HL-60/S4 (cell line): ENCODE data around the gene VPS4A.
"Not testable (repeated sequence)": the region's sequence is repeated elsewhere in the genome, so short reads cannot be mapped to it uniquely, and the experiment has no call there.

Source experiments
- in situ Hi-C: fragments of 300-500 bp; cut with MboI; formaldehyde crosslinking; loops from 2 replicates; pipeline ENCODE4 v1.14.3; 2022; ENCODE audit warnings: low sequenced_read_pairs

Gene VPS4A

DNA sequence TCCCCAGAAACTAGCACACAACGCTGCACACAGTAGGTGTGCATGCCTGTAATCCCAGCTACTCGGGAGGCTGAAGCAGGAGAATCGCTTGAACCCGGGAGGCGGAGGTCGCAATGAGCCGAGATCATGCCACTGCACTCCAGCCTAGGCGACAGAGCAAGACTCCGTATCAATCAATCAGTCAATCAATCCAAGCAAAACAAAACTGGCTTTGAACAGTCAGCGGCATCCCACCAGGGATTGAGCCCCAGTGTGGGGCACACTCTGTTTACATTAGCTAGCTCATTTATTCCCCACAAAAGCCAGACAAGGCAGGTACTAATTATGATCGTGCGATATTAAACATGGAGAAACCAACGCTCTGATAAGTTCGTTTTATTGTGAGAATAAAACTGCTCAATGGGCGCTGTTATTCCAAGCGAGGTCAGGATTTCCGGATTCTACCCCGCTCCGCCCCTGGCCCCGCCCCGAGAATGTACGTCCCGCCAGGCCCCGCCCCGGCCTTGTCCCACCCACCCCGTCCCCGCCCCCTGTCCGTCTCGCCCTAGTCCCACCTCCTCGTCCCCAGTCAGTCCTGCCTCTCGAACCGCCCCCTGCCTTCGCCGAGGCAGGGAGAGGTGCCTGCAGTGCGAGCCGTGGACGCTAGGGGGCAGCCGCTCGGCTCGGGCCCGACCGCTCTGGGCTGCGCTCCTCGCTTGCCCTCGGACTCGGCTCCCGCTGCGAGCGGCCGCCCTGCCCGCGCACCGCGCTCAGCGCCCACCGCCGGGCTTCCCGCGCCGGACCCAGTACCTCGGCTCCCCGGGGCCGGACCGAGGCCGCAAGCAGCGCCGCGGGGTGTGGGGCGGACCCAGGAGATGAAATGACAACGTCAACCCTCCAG, at the start of gene VPS4A:
Gene VPS4A, plus strand, starts transcription at position 698 of the 880 bp plus-strand sequence. Its CDS starts 162 bp downstream, at position 860.
- in situ Hi-C loops = no loop called here

DNA sequence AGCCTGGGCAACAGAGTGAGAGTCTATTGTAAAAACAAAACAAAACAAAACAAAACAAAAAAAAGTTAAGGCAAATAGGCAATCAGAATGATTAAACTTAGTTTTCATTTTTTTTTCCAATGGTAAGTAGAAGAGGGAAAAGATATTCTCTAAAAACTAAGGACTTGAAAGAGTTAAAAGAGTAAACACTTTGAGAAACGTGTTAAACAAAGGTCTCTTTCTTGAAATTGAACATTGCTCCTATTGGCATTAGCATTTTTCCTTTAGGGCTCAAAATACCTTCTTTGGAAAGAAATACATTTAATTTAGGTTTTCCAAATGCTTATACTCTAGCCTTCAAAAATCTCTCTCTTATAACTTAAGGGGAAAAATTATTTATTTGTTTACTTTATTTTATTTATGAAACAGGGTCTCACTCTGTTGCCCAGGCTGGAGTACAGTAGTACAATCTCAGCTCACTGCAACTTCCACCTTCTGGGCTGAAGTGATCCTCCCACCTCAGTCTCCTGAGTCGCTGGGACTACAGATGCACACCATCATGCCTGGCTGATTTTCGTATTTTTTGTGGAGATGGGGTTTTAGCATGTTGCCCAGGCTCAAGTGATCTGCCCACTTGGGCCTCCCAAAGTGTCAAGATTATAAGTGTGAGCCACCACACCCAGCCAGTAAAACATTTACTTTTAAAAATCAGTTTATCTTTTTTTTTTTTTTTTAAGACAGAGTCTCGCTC, 44.7 kb upstream of the VPS4A start:
- in situ Hi-C loops = no loop called here

DNA sequence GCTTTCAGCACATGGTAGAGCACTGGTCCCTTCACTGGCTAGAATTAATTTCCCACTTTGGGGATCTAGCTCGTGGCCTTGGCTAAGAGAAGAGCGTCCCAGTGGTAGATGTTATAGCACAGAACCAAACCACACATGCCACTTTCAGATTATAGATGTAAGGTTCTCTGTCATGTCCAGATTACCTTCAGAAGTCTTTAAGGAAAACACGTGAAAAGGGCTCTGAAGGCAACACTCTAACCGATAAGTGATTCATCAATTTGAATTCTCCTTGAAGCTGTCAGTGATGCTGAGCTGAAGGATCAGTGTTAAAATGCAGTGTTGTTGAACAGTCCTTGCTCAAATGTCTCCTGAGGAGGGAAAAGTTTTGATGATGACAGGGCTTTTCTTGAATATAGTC, 43.5 kb upstream of the VPS4A start:
- in situ Hi-C loops = no loop called here

DNA sequence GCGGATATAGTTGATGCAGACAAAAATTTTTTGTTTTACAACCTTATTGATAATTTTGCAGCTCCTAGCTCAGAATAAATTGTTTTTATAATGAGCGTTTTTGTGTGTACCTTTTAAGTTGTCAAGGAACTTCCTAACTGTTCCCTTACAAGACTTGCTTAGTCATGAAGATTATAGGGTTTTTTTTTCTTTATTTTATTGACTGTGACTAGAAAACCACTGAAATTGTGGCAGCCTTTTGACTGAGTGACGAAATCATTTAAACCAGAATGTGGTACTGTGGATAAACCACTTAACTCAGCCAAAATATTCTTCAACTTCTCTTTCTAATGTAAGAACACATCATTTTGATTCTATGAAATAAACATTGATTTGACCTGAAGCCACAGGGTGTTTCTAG, 40.8 kb upstream of the VPS4A start:
- in situ Hi-C loops = no loop called here

DNA sequence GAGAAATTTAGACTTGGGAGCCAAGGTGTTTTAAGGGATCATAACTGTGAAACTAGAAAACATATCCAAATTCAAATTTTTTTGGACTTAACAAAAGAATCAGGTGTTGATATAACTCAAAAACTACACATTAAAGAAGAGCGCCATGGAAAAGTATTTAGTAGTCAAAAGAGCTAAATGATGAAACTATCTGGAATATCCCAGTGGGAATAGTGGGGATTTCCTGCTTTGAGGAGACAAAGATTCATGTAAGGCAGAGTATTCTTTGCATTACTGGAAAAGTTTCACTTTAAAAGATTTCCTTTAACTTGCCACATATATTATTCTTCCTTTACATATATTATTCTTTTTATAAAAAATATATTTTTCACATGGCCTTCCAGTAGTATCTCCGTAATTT, 40.3 kb upstream of the VPS4A start:
- in situ Hi-C loops = no loop called here

DNA sequence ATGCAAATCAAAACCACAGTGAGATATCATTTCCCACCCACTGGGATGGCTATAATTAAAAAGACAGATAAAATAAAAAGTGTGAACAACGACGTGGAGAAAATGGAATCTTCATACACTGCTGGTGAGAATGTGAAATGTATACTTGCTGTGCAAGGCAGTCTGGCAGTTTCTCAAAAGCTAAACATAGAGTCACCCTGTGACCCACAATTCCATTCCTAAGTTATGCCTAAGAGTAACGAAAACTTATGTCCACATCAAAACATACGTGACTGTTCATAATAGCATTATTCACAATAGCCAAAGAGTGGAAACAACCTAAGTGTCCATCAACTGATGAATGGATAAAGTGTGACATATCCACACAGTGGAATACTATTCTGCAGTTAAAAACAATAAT, 38.1 kb upstream of the VPS4A start:
- in situ Hi-C loops = no loop called here

DNA sequence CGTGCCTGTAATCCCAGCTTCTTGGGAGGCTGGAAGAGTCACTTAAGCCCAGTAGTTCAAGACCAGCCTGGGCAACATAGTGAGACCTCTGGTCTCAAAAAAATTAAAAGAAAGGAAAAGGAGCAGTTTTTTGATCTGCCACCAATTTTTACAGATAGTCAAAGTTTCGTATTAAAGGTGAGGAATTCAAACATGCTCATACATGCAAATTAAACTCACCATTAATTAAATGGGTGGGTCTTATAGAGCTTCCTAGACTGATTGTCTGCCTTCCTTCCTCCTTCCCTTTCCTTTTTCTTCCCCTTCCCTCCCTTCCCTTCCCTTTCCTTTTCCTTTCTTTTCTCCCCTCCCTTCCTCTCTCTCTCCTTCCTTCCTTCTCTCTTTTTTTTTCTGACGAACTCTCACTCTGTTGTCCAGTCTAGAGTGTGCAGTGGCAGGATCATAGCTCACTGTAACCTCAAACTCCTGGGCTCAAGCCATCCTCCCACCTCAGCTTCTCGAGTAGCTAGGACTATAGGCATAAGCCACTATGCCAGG, 36.4 kb upstream of the VPS4A start:
- in situ Hi-C loops = no loop called here

DNA sequence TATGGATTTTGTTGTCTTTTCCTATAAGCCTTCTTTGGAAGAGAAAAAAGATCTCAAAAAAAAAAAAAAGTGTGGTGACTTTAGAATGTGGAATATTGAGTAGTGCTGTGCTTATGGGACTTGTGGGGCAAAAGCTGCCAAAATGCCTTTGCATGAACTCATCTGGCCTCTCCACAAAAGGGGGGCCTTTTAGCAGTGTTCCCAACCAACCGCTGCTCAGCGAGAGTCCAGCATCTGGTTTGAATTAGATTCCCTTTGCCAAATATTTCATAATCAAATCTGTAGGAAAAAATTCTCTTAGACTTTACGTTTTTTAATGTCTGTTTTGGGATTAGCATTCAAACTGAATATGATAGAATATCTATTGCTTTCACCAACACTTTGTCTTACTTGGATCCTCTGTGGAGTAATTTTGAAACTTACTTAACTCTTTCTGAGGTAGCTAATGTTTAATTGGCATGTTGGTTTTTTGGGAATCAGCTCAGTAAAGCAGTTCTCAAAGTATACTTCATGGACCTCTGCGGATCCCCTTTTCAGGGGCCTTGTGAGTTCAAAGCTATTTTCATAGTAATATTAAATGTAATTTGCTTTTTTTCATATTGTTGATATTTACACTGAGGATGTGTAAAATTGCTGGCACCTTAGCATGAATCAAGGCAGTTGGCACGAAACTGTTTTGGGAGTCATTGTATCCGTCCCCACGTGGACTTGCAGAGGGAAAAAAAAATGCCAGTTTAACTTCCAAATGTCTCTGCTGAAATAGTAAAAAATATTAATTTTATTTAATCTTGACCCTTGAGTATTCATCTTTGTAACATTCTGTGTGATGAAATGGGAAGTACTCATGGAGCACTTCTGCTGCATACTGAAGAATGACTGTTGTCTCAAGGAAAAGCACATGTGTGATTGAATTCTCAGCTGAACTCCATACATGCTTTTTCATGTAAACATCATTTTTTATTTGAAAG, 34.7 kb upstream of the VPS4A start:
- in situ Hi-C loops = no loop called here

DNA sequence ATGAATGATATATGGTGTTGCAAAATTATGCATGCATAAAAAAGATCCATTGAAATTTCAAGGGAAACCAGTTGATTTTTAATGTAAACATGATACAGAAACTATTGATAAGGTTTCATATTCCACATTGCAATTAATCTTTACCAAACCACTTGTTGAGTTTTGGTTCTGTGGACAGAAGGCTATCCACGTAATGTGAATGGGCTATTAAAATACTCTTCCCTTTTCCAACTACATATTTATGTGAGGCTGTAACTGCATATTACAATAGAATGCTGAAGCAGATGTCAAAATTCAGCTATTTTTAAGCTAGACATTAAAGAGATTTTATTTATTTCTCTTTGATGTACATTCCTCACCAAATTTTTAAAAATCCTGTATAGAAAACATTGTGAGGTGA, 33.7 kb upstream of the VPS4A start:
- in situ Hi-C loops = no loop called here

DNA sequence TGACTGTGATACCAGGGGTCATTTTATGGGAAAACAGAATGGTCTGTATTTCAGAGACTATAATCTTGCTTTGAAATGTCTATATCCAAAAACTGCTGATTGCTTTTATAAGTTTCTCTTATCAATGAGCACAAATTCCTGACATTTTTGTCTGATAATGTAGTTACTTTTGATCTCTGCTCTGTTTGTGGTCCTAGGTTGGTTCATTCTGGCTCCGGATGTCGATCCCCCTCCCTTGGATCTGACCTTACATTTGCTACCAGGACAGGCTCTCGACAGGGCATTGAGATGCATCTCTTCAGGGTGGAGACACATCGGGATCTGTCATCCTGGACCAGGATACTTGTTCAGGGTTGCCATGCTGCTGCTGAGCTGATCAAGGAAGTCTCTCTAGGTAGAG, 27.3 kb upstream of the VPS4A start:
- in situ Hi-C loops = loop anchor here (10.0 kb wide), 1 partner anchor 129 kb away; no protein-coding TSS in a partner anchor

DNA sequence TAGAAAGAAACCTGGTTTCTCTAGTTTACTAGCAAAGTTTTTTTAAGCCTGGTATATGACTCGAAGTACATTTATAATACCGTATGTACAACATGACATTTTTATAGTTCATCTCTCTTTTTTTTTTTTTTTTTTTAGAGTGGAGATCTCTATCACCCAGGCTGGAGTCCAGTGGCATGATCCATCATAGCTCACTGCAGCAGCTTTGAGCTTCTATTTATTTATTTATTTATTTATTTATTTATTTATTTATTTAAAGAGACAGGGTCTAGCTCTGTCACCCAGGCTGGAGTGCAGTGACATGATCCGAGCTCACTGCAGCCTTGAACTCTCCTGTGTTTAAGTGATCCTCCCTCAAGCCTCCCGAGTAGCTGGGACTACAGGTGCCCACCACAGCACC, 25.9 kb upstream of the VPS4A start:
- in situ Hi-C loops = loop anchor here (10.0 kb wide), 1 partner anchor 130 kb away; no protein-coding TSS in a partner anchor

DNA sequence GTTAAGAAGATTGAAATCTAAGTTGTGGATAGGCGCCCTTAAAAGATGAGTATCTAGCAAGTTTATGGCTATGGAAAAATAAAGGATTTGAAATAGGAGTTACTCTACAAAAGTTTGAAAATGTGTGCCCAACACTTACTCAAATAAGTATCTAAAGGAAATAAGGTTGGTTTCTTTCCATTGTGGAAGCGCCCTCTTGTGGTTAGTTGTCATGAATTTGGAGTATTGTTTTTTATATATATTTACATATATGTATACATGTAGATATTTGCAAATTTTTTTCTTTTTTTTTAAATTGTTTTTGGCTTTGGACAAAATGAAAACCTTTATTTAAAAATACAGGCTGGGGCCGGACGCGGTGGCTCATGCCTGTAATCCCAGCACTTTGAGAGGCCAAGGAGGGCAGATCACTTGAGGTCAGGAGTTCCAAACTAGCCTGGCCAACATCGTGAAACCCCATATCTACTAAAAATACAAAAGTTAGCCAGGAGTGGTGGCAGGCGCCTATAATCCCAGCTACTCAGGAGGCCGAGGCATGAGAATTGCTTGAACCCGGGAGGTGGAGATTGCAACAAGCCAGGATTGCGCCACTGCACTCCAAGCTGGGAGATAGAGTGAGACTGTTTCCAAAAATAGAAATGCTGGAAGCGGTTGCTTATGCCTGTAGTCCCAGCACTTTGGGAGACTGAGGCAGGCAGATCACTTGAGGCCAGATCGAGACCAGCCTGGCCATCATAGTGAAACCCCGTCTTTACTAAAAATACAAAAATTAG, 24.0 kb upstream of the VPS4A start:
- in situ Hi-C loops = loop anchor here (10.0 kb wide), 1 partner anchor 132 kb away; no protein-coding TSS in a partner anchor

DNA sequence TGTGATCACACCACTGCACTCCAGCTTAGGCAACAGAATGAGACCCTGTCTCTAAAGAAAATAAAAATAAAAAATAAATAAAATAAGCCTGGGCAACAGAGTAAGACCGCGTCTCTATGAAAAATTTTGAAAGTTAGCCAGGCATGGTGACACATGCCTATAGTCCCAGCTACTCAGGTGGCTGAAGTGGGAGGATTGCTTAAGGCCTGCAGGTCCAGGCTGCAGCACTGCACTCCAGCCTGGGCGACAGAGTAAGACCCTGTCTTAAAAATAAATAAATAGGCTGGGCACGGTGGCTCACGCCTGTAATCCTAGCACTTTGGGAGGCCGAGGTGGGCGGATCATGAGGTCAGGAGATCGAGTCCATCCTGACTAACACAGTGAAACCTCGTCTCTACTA, 19.5 kb upstream of the VPS4A start:
- in situ Hi-C loops = not testable (repeated sequence)

DNA sequence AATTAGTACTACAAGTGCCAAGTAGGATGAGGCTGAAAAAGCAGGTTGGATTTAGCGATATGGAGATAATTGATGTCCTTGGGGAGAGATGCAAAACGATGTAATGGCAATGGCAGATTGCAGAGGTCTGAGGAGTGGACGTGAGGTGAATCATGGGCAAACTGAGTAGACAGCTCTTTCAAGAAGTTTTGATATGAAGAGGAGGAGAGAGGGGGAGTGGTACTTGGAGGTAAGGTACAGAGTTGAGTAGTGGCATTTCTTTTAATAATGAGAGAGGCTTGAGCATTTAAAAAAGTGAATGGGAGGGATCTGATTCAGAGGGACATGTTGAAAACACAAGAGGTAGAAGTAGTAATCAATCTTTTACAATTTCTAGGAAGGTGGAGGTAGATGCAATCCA, 17.7 kb upstream of the VPS4A start:
- in situ Hi-C loops = no loop called here

DNA sequence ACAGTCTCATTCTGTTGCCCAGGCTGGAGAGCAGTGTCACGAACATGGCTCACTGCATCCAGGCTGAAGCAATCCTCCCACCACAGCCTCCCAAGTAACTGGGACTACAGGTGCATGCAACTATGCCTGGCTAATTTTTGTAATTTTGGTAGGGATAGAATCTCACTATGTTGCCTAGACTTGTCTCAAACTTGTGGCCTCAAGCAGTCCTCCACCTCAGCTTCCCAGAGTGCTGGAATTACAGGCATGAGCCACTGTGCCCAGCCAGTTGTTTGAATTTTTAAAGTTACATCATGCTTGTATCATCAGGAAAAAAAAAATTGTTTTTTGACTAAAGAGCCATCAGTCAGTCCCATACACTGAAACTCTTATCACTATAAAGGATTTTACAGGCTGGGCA, 17.1 kb upstream of the VPS4A start:
- in situ Hi-C loops = no loop called here

DNA sequence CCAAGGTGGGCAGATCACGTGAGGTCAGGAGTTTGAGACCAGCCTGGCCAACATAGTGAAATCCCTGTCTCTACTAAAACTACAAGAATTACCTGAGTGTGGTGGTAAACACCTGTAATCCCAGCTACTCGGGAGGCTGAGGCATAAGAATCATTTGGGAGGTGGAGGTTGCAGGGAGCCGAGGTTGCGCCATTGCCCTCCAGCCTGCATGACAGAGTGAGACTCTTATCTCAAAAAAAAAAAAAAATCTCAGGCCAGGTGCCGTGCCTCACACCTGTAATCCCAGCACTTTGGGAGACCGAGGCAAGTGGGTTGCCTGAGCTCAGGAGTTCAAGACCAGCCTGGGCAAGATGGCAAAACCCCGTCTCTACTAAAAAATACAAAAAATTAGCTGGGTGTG, 14.4 kb upstream of the VPS4A start:
- in situ Hi-C loops = not testable (repeated sequence)

DNA sequence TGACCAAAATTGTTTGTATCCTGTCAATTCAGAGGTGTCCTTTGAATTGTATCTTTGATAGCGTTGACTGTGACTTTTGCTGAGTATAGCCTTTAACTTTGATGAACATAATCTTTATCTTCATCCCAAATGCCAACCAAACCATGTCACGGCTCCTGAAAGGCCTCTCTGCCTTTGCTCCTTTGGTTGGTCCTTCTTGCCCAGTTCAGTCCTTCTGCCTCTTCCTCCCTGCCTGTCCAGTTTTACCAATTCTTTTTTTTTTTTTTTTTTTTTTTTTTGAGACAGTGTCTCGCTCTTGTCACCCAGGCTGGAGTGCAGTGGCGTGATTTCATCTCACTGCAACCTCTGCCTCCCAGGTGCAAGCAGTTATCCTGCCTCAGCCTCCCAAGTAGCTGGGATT, 12.9 kb upstream of the VPS4A start:
- in situ Hi-C loops = no loop called here

DNA sequence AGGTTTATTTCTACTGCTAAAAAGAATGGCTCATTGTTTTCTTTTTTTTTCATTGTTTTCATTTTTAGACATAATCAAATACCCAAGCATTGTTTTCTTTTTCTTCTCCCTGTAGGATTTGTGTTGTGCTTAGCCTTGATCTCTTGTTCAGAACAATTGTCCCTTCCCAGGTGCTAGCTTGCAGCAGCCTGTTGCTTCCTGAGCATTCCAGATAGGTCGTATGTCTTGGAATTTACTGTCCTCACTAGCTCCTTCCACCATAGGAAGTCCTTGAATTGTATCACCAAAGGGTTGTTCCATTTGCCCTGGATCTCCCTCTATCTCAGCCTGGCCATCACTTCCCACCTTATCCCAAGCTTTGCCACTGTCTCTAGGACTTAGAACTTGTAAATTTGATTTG, 10.0 kb upstream of the VPS4A start:
- in situ Hi-C loops = no loop called here

DNA sequence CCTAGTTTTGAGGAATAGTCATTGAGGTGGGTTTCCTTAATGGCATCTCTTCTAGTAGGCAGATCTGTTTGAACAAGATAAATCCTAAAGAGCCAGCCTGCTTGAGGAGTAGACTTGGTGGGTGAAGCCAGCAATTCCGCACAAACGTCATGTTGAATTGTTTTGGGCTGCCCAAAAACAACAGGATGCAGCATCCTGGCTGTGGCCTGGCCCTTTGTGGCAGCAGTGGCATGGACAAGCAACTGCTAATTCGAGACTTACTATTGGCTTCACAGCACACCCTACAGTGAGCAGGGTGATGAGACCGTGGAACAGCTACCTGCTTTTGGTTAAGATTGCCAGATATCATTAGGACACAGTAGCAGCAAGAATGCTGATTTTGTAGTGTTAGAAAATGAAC, 9.3 kb upstream of the VPS4A start:
- in situ Hi-C loops = no loop called here

DNA sequence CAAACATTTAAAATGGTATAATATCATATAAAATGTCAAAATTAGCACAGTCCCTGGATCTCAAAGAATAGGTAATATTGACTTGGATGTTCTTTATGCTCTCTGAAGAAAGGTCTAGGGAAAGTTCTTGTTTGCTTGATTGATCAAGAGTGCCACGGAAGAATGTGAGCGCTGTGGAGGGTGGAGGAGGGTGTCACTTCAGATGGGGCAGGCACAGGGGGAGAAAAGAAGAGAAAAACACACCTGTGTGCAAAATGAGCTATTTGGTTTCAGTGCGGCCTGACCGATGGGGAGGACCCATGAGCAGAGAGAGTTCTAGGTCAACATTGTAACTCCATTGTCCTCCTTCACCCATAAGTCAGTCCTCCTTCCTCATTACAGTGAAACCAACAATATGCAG, 8.8 kb upstream of the VPS4A start:
- in situ Hi-C loops = no loop called here
